IMR-90 (cell line): ENCODE results near the gene CPN2. TPM values are rescaled to one million over a fixed set of nuclear protein-coding genes. Genes with fewer than 3 reads are reported as not detected.
A peak's percentile ranks its signal among the peaks of the same experiment; 100 is the strongest.

Source experiments
- ATAC-seq: fragments of 200-7000 bp; cut with Tn5 transposase; 2 replicates; pipeline ENCODE4 v1.9.1; 2020; ENCODE audit warnings: low read depth, mild to moderate bottlenecking, moderate library complexity
- BruUV-seq: library from RNA; stranded (reverse); fragments of 400-500 nt; replicated peaks from 2 replicates; lab custom pipeline; 2021; lab: Mats Ljungman, UMichigan
- CTCF ChIA-PET: fragments of 300-600 bp; formaldehyde crosslinking; extraction: SDS; loops from one replicate; lab custom pipeline; 2021; ENCODE audit warnings: antibody characterized with exemption; lab: Yijun Ruan, JAX
- POLR2A ChIA-PET: fragments of 300-600 bp; sonication (Branson Sonifier 250); formaldehyde crosslinking; loops from one replicate; lab custom pipeline; 2022; ENCODE audit warnings: antibody characterized with exemption; ENCODE audit not compliant: unreplicated experiment; lab: Charles Lee
- DNase-seq: peaks from one replicate; pipeline ENCODE4 v3.0.0; 2013
- H2AFZ ChIP-seq: replicated peaks from 2 replicates; pipeline ENCODE3; 2013; ENCODE audit warnings: low read length, mild to moderate bottlenecking; ENCODE audit not compliant: poor library complexity
- H2AK5ac ChIP-seq: 2 replicates; pipeline ENCODE4 v1.6.1; 2013; ENCODE audit warnings: low read depth, low read length, inconsistent platforms
- H2AK9ac ChIP-seq: replicated peaks from 2 replicates; pipeline ENCODE3; 2013; ENCODE audit warnings: mild to moderate bottlenecking, low read depth, low read length, moderate library complexity; ENCODE audit not compliant: poor library complexity
- H2BK120ac ChIP-seq: 2 replicates; pipeline ENCODE4 v1.6.1; 2013; ENCODE audit warnings: low read depth, low read length, inconsistent platforms
- H2BK15ac ChIP-seq: 3 replicates; pipeline ENCODE4 v1.6.1; 2013; ENCODE audit warnings: low read depth, low read length, inconsistent platforms
- H2BK20ac ChIP-seq: 2 replicates; pipeline ENCODE4 v1.6.1; 2013; ENCODE audit warnings: low read depth, mild to moderate bottlenecking, inconsistent platforms, low read length, moderate library complexity
- H2BK5ac ChIP-seq: 2 replicates; pipeline ENCODE4 v1.6.1; 2013; ENCODE audit warnings: mild to moderate bottlenecking, low read depth, low read length, inconsistent platforms; ENCODE audit not compliant: poor library complexity, severe bottlenecking
- H3K14ac ChIP-seq: replicated peaks from 2 replicates; pipeline ENCODE4 v1.6.1; 2013; ENCODE audit warnings: low read depth, low read length, inconsistent platforms
- H3K18ac ChIP-seq: 2 replicates; pipeline ENCODE4 v1.6.1; 2013; ENCODE audit warnings: low read depth, low read length, control low read depth
- H3K23ac ChIP-seq: 2 replicates; pipeline ENCODE4 v1.6.1; 2013; ENCODE audit warnings: low read depth, low read length, inconsistent platforms
- H3K27ac ChIP-seq: 2 replicates; pipeline ENCODE4 v1.5.1; 2013; ENCODE audit warnings: mild to moderate bottlenecking, control low read depth, low read length; ENCODE audit not compliant: insufficient read depth
- H3K27me3 ChIP-seq: 2 replicates; pipeline ENCODE4 v1.6.1; 2013; ENCODE audit warnings: low read length; ENCODE audit not compliant: control insufficient read depth, insufficient read depth
- H3K36me3 ChIP-seq: 2 replicates; pipeline ENCODE4 v1.6.1; 2013; ENCODE audit warnings: low read length, mixed read lengths; ENCODE audit not compliant: control insufficient read depth, insufficient read depth
- H3K4ac ChIP-seq: 2 replicates; pipeline ENCODE4 v1.6.1; 2013; ENCODE audit warnings: low read depth, low read length, inconsistent platforms
- H3K4me1 ChIP-seq: 2 replicates; pipeline ENCODE4 v1.6.1; 2013; ENCODE audit warnings: low read length, mixed read lengths; ENCODE audit not compliant: control insufficient read depth, insufficient read depth
- H3K4me2 ChIP-seq: 2 replicates; pipeline ENCODE4 v1.6.1; 2013; ENCODE audit warnings: low read depth, mild to moderate bottlenecking, control low read depth, low read length, moderate library complexity
- H3K4me3 ChIP-seq: 2 replicates; pipeline ENCODE4 v1.5.1; 2013; ENCODE audit warnings: low read depth, mild to moderate bottlenecking, control low read depth, low read length, moderate library complexity; ENCODE audit not compliant: insufficient read depth
- H3K56ac ChIP-seq: 2 replicates; pipeline ENCODE4 v1.6.1; 2013; ENCODE audit warnings: low read length, inconsistent platforms; ENCODE audit not compliant: insufficient read depth; ENCODE audit errors: extremely low read depth
- H3K79me1 ChIP-seq, 2 experiments: 2 replicates each; pipeline ENCODE4 v1.6.1; 2013; ENCODE audit warnings: low read length in 2 of 2, inconsistent platforms in 1 of 2, low read depth in 1 of 2
- H3K9ac ChIP-seq: 2 replicates; pipeline ENCODE4 v1.6.1; 2013; ENCODE audit warnings: low read depth, low read length, control low read depth
- H3K9me1 ChIP-seq: 2 replicates; pipeline ENCODE4 v1.6.1; 2013; ENCODE audit warnings: low read length, inconsistent platforms; ENCODE audit not compliant: insufficient read depth
- H3K9me3 ChIP-seq: 2 replicates; pipeline ENCODE4 v1.6.1; 2013; ENCODE audit warnings: low read length; ENCODE audit not compliant: control insufficient read depth, insufficient read depth
- H4K20me1 ChIP-seq: 2 replicates; pipeline ENCODE4 v1.6.1; 2013; ENCODE audit warnings: low read length, inconsistent platforms; ENCODE audit not compliant: insufficient read depth
- H4K5ac ChIP-seq: 2 replicates; pipeline ENCODE4 v1.6.1; 2013; ENCODE audit warnings: mild to moderate bottlenecking, low read depth, low read length, control low read depth
- H4K8ac ChIP-seq, 2 experiments: 2 replicates each; pipeline ENCODE4 v1.6.1; 2013; ENCODE audit warnings: low read depth in 2 of 2, low read length in 2 of 2, control low read depth in 1 of 2, inconsistent platforms in 1 of 2
- H4K91ac ChIP-seq: 2 replicates; pipeline ENCODE4 v1.6.1; 2013; ENCODE audit warnings: low read depth, low read length, inconsistent platforms; ENCODE audit not compliant: insufficient read depth
- WGBS, 2 experiments: methylation state at CpG; one replicate each; pipeline versions ENCODE4 v1.1.5 to v1.1.7; 2013; ENCODE audit warnings: missing lambda C conversion rate in 2 of 2; ENCODE audit not compliant: insufficient read length in 1 of 2; ENCODE audit errors: extremely low coverage in 2 of 2; 5-methylcytosine and 5-hydroxymethylcytosine counted together
- dilution Hi-C: fragments of 300-500 bp; cut with HindIII; formaldehyde crosslinking; loops from one replicate; pipeline ENCODE4 v1.14.3; 2018; ENCODE audit warnings: low sequenced_read_pairs; ENCODE audit not compliant: unreplicated experiment
- in situ Hi-C: fragments of 300-500 bp; cut with MboI; formaldehyde crosslinking; loops from 3 replicates; pipeline ENCODE4 v1.14.3; 2019; ENCODE audit warnings: low sequenced_read_pairs, inconsistent platforms, mixed read lengths
- intact Hi-C: fragments of 100-400 bp; cut with micrococcal nuclease; formaldehyde crosslinking; loops from 2 replicates; pipeline ENCODE4 v1.10.0; 2022
- polyA plus RNA-seq, 3 experiments: library from polyadenylated mRNA; depleted of rRNA; stranded (reverse); fragments of >200 nt; gene quantifications; 2 replicates each; pipeline ENCODE4 v1.2.3, GENCODE V29; 2012; ENCODE audit warnings: low replicate concordance in 1 of 3
- total RNA-seq: library from RNA; depleted of rRNA; stranded (reverse); fragments of >200 nt; gene quantifications from 2 replicates; pipeline ENCODE4 v1.2.3, GENCODE V29; 2012
- TF ChIP-seq, protein P1 (sequence below): fragments of 150-350 bp; IDR thresholded peaks from 2 replicates; pipeline ENCODE4 v1.6.1; 2017; ENCODE audit warnings: mild to moderate bottlenecking, antibody characterized with exemption, low read length, low read depth

The CPN2 gene
- total and polyA plus RNA-seq, 2 of the 4 experiments (the other 2 are of a cell fraction): 0.07 TPM; not detected in 1

DNA sequence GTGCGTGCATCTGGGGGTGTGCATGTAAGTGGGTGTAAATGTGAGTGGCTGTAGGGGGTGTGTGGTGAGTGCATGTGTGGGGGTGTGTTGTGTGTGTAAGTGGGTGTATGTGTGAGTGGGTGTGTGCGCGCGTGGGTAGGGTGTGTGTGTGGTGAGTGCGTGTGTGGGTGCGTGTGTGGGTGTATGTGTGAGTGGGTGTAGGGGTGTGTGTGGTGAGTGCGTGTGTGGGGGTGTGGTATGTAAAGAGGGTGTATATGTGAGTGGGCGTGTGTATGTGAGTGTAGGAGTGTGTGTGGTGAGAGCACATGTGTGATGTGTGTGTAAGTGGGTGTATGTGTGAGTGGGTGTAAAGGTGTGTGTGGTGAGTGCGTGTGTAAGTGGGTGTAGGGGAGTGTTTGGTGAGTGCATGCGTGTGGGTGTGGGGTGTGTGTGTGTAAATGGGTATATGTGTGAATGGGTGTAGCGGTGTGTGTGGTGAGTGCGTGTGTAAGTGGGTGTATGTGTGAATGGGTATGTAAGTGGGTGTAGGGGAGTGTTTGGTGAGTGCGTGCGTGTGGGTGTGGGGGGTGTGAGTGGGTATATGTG is 916 bp upstream of the CPN2 start:
- Histone ChIP-seq H3K36me3 (no peaks in the 10 kb centered on the region), H2BK120ac (no peak overlapping the region), H4K91ac (no peak overlapping the region), H3K18ac (no peak overlapping the region), H3K9me1 (peaks cover 15% of the 10 kb centered on the region), H2AK5ac (peak overlapping the region; percentile 88), H4K20me1 (no peaks in the 10 kb centered on the region), H3K79me1 (no peaks in the 10 kb centered on the region), H3K9ac (no peak overlapping the region), H4K8ac (no peak overlapping the region), H2BK15ac (no peak overlapping the region), H2BK20ac (no peak overlapping the region), H3K4ac (0 out of 2 replicates have a peak overlapping the region, but pooled peaks have one; percentile 22), H3K27me3 (peaks cover 7% of the 10 kb centered on the region; the same call in 1 of the 2 replicates), H3K9me3 (no peaks in the 10 kb centered on the region), H3K4me3 (no peak overlapping the region), H3K4me2 (no peak overlapping the region), H2BK5ac (peak overlapping the region; percentile 90), H2AFZ (no peak overlapping the region), H3K23ac (no peak overlapping the region), H3K4me1 (peaks cover 3% of the 10 kb centered on the region), H3K14ac (no peak overlapping the region; the same call in 1 of the 2 replicates), H3K27ac (no peak overlapping the region), H3K56ac (no peak overlapping the region), H2AK9ac (no peak overlapping the region), H4K5ac (no peak overlapping the region)
- ChIA-PET POLR2A (no interaction called here), CTCF (no interaction called here)
- in situ Hi-C loops: loop anchor here (5.0 kb wide), 1 partner anchor 40 kb away; no protein-coding TSS in a partner anchor
- intact Hi-C loops: no loop called here
- ATAC-seq (no peak), DNase-seq (no peak)
- no TSS peak for BruUV-seq
- WGBS, 2 experiments: 96 to 99% methylated on average over 7 to 13 of the region's 14 CpGs
- dilution Hi-C loops: no loop called here
- TF ChIP-seq, protein P1, sequence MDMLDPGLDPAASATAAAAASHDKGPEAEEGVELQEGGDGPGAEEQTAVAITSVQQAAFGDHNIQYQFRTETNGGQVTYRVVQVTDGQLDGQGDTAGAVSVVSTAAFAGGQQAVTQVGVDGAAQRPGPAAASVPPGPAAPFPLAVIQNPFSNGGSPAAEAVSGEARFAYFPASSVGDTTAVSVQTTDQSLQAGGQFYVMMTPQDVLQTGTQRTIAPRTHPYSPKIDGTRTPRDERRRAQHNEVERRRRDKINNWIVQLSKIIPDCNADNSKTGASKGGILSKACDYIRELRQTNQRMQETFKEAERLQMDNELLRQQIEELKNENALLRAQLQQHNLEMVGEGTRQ: no peak
